Neural progenitor cell (in vitro differentiated cells): ENCODE results near the gene RPS6KA5. TPM values are rescaled to one million over a fixed set of nuclear protein-coding genes. Genes with fewer than 3 reads are reported as not detected.

ENCODE experiments used
- DNase-seq: peaks from one replicate; pipeline ENCODE4 v3.0.0-alpha.2; 2016; ENCODE audit warnings: low spot score
- H2AFZ ChIP-seq: fragments of 200-600 bp; sonication (generic); replicated peaks from 2 replicates; pipeline ENCODE4 v1.6.1; 2016; ENCODE audit warnings: antibody characterized with exemption
- H3F3A ChIP-seq: fragments of 200-600 bp; sonication (generic); 2 replicates; pipeline ENCODE4 v1.6.1; 2016; ENCODE audit warnings: antibody characterized with exemption, low read depth
- H3K27ac ChIP-seq: fragments of 200-600 bp; sonication (generic); 2 replicates; pipeline ENCODE4 v1.5.1; 2016; ENCODE audit warnings: mild to moderate bottlenecking
- H3K27me3 ChIP-seq: fragments of 200-600 bp; sonication (generic); 2 replicates; pipeline ENCODE4 v1.6.1; 2016; ENCODE audit warnings: mild to moderate bottlenecking, moderate library complexity
- H3K36me3 ChIP-seq: fragments of 200-600 bp; sonication (generic); 2 replicates; pipeline ENCODE4 v1.5.1; 2016
- H3K4me1 ChIP-seq: fragments of 200-600 bp; sonication (generic); 2 replicates; pipeline ENCODE4 v1.6.1; 2016; ENCODE audit warnings: mixed run types
- H3K4me2 ChIP-seq: fragments of 200-600 bp; sonication (generic); 2 replicates; pipeline ENCODE4 v1.6.1; 2016
- H3K4me3 ChIP-seq: fragments of 200-600 bp; sonication (generic); 2 replicates; pipeline ENCODE4 v1.5.1; 2016
- H3K79me2 ChIP-seq: fragments of 200-600 bp; sonication (generic); 2 replicates; pipeline ENCODE4 v1.6.1; 2016; ENCODE audit warnings: low read depth
- H3K9ac ChIP-seq: fragments of 200-600 bp; sonication (generic); 2 replicates; pipeline ENCODE4 v1.6.1; 2016
- H3K9me3 ChIP-seq: fragments of 200-600 bp; sonication (generic); 2 replicates; pipeline ENCODE4 v1.5.1; 2016; ENCODE audit warnings: low read depth
- H4K20me1 ChIP-seq: fragments of 200-600 bp; sonication (generic); 2 replicates; pipeline ENCODE4 v1.6.1; 2016; ENCODE audit warnings: low read depth
- H3K27ac Mint-ChIP-seq: 3 replicates; pipeline ENCODE4 v1.8.0; 2021; ENCODE audit warnings: mixed read lengths
- H3K27me3 Mint-ChIP-seq: 2 replicates; pipeline ENCODE4 v1.8.0; 2022; ENCODE audit warnings: low read depth, mild to moderate bottlenecking, inconsistent platforms, moderate library complexity, mixed read lengths; ENCODE audit not compliant: insufficient read depth
- H3K36me3 Mint-ChIP-seq: 3 replicates; pipeline ENCODE4 v1.8.0; 2021; ENCODE audit warnings: mixed read lengths
- H3K4me1 Mint-ChIP-seq: 3 replicates; pipeline ENCODE4 v1.8.0; 2021; ENCODE audit warnings: mixed read lengths
- H3K4me3 Mint-ChIP-seq: 3 replicates; pipeline ENCODE4 v1.8.0; 2021; ENCODE audit warnings: mild to moderate bottlenecking, moderate library complexity, mixed read lengths
- H3K9me3 Mint-ChIP-seq: 3 replicates; pipeline ENCODE4 v1.8.0; 2020; ENCODE audit warnings: mixed read lengths
- CTCF ChIP-seq: fragments of 200-600 bp; sonication (generic); IDR thresholded peaks from 2 replicates; pipeline ENCODE4 v1.5.1; 2017; ENCODE audit warnings: antibody characterized with exemption, mild to moderate bottlenecking
- EZH2 ChIP-seq: fragments of 200-600 bp; sonication (generic); IDR thresholded peaks from 2 replicates; pipeline ENCODE4 v1.6.1; 2017; ENCODE audit warnings: antibody characterized with exemption, mild to moderate bottlenecking, moderate library complexity
- EZH2phosphoT487 ChIP-seq: fragments of 200-600 bp; sonication (generic); IDR thresholded peaks from 2 replicates; pipeline ENCODE4 v1.6.1; 2017; ENCODE audit warnings: antibody characterized with exemption
- total RNA-seq: library from RNA; depleted of rRNA; stranded (reverse); fragments of >200 nt; gene quantifications from 2 replicates; pipeline ENCODE4 v1.2.3, GENCODE V29; 2015; ENCODE audit warnings: low replicate concordance

RPS6KA5 gene
- total RNA-seq, 1 donor from 2014 or later: 8.3 TPM

- no peak overlapping the region for H3K9ac ChIP-seq
- DNase-seq: no peak
- no peaks in the 10 kb centered on the region for H3F3A ChIP-seq
- Mint-ChIP-seq H3K36me3 (no peaks in the 10 kb centered on the region), H3K27me3 (peaks cover 3% of the 10 kb centered on the region), H3K4me3 (no peak overlapping the region), H3K27ac (no peak overlapping the region), H3K4me1 (peaks cover 4% of the 10 kb centered on the region), H3K9me3 (no peaks in the 10 kb centered on the region)
- no peaks in the 10 kb centered on the region for H3K27me3 ChIP-seq
- no peaks in the 10 kb centered on the region for H4K20me1 ChIP-seq
- no peaks in the 10 kb centered on the region for H3K9me3 ChIP-seq
- TF ChIP-seq CTCF: no peak
- TF ChIP-seq EZH2: no peak
- TF ChIP-seq EZH2phosphoT487: no peak
- peaks cover 10% of the 10 kb centered on the region for H3K4me1 ChIP-seq
- no peak overlapping the region for H3K27ac ChIP-seq
- H3K79me2 ChIP-seq: peaks cover 6% of the 10 kb centered on the region
- no peak overlapping the region for H3K4me2 ChIP-seq
- H3K36me3 ChIP-seq: no peaks in the 10 kb centered on the region
- no peak overlapping the region for H3K4me3 ChIP-seq
- H2AFZ ChIP-seq: no peak overlapping the region
Observed at GRCh38 chr14:91048265-91048664, 12.2 kb downstream of the RPS6KA5 start.

- no peaks in the 10 kb centered on the region for H3K36me3 Mint-ChIP-seq
- Histone ChIP-seq H3K9ac (no peak overlapping the region), H3F3A (no peaks in the 10 kb centered on the region), H2AFZ (no peak overlapping the region), H3K27me3 (no peaks in the 10 kb centered on the region), H4K20me1 (no peaks in the 10 kb centered on the region), H3K79me2 (peaks cover 9% of the 10 kb centered on the region), H3K36me3 (no peaks in the 10 kb centered on the region), H3K4me2 (no peak overlapping the region), H3K4me3 (no peak overlapping the region), H3K9me3 (no peaks in the 10 kb centered on the region), H3K4me1 (peaks cover 10% of the 10 kb centered on the region), H3K27ac (no peak overlapping the region)
- peaks cover 4% of the 10 kb centered on the region for H3K4me1 Mint-ChIP-seq
- DNase-seq: no peak
- no peak for TF ChIP-seq EZH2
- TF ChIP-seq CTCF: no peak
- no peak for TF ChIP-seq EZH2phosphoT487
- H3K4me3 Mint-ChIP-seq: no peak overlapping the region
- H3K27ac Mint-ChIP-seq: no peak overlapping the region
- H3K27me3 Mint-ChIP-seq: peaks cover 3% of the 10 kb centered on the region
- no peaks in the 10 kb centered on the region for H3K9me3 Mint-ChIP-seq
Observed at GRCh38 chr14:91047174-91047753, 13.2 kb downstream of the RPS6KA5 start.

- no peak overlapping the region for H3K4me2 ChIP-seq
- peaks cover 10% of the 10 kb centered on the region for H3K4me1 ChIP-seq
- H3K27me3 Mint-ChIP-seq: peaks cover 3% of the 10 kb centered on the region
- no peaks in the 10 kb centered on the region for H4K20me1 ChIP-seq
- no peaks in the 10 kb centered on the region for H3F3A ChIP-seq
- no peak overlapping the region for H3K4me3 ChIP-seq
- no peak overlapping the region for H3K4me3 Mint-ChIP-seq
- H3K9ac ChIP-seq: no peak overlapping the region
- no peaks in the 10 kb centered on the region for H3K27me3 ChIP-seq
- no peak overlapping the region for H3K27ac ChIP-seq
- H3K9me3 Mint-ChIP-seq: no peaks in the 10 kb centered on the region
- no peak for DNase-seq
- no peak overlapping the region for H2AFZ ChIP-seq
- no peak overlapping the region for H3K27ac Mint-ChIP-seq
- peaks cover 9% of the 10 kb centered on the region for H3K79me2 ChIP-seq
- no peaks in the 10 kb centered on the region for H3K9me3 ChIP-seq
- H3K36me3 ChIP-seq: no peaks in the 10 kb centered on the region
- no peaks in the 10 kb centered on the region for H3K36me3 Mint-ChIP-seq
- no peak for TF ChIP-seq EZH2
- TF ChIP-seq EZH2phosphoT487: no peak
- TF ChIP-seq CTCF: no peak
- peaks cover 4% of the 10 kb centered on the region for H3K4me1 Mint-ChIP-seq
Observed at GRCh38 chr14:91046488-91047072, 13.9 kb downstream of the RPS6KA5 start.
